ENCODE data around the gene GRK4.

Gene GRK4

GRCh38 chr4:3017504-3017903 lies 54.1 kb downstream of the GRK4 start:
- no peak for DNase-seq

DNA sequence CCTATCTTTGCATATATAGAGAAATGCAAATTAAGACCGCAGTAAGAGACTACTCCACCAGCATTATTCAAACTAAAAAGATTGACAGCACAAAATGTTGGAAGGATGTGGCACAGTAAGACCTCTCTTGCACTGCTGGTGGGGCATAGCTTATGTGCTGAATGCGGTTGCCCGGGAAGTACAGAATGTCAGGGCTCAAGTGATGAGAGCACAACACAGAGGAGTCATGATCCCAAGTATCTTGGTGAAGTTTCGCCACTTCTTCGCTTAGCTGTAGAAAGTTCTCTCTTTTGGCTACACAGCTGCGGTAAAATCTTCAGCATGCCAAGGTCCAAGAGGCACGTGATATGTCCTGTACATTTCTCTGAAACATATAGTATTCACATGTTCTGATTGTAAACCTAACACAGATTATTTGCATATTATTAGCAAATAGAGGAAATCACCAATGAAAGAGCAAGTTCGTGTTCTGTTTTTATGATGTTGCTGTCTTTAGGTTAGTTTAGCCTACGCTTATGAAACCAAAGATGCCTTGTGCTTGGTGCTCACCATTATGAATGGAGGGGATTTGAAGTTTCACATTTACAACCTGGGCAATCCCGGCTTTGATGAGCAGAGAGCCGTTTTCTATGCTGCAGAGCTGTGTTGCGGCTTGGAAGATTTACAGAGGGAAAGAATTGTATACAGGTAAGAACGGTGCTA lies 55.9 kb downstream of the GRK4 start:
- no peak for DNase-seq

- no peak for DNase-seq
These were observed 57.8 kb downstream of the GRK4 start for GRCh38 chr4:3021127-3021526.

- no peak for DNase-seq
These were observed 58.3 kb downstream of the GRK4 start for GRCh38 chr4:3021627-3022026.

GRCh38 chr4:3022112-3022511 lies 58.7 kb downstream of the GRK4 start:
- DNase-seq, result no peak

DNA sequence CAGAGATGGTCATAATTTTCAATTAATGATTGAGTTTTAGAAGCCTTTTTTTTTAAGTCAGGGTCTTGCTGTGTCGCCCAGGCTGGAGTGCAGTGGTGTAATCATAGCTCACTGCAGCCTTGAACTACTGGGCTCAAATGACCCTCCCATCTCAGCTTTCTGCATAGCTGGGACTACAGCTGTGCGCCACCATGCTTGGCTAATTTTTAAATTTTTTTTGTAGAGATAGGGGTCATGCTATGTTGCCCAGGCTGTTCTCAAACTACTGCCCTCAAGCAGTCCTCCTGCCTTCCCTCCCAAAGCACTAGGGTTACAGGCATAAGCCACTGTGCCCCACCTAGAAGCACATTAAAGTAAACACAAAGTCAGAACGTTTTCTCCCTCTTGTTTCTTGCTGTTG lies 59.3 kb downstream of the GRK4 start:
- no peak for DNase-seq

DNA sequence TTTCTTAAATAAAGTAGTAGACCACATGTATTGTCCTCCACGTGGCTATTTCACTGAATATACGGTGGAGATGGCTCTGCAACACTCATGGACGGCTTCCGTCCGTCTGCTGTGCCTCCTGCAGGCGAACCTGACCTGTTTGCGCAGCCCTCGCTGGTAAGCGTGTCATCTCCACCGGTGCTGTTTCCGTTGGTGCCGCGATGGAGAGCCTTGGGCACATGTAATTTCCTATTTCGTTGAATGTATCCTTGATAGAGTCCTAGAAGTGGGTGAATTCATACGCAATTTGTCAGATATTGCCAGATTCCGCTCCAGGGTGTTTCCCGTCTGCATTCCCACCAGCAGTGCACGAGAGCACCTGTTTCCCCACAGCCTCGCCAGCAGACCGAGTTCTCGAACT lies 62.5 kb downstream of the GRK4 start:
- DNase-seq, result no peak

- DNase-seq, result no peak
These were observed 63.2 kb downstream of the GRK4 start for GRCh38 chr4:3026540-3026939.

- no peak for DNase-seq
These were observed 66.1 kb downstream of the GRK4 start for GRCh38 chr4:3029464-3029863.

DNA sequence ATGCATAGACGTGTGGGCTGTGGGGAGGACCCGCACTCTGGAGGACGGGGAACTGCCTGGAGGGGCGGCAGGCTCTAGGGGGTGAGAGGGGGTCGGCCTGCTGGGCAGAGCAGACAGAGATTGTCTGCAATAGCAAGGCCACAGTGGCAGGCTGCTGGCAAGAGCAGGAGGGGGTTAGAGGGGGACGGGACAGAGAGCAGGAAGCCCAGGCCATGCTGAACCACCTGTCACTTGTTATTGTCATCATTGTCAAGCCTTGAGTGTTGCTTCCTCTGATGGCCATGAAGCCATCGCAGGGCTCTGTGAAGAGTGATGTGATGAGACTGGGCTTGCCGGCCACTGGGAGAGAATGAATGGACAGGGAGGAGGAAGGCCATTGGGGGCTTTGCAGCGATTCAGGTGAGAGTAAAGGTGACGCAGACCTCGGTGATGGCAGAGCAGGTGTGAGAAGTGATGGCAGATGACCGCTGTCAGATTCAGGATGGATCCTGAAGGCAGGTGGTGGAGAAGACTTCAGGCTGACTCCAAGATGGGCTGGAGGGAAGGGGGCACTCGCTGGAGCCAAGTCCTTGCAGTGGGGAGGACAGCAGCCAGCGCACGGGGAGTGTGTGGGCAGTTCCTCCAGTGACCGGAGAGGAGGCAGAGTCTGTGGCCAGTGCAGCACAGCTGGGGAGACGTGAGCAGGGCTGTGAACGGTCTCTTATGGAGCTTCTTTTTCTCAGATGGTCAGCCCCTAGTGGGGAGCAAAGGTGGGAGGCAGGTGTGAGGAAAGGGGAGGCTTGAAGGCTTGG lies 67.4 kb downstream of the GRK4 start:
- DNase-seq, result no peak

GRCh38 chr4:3031357-3032082 lies 68.1 kb downstream of the GRK4 start:
- DNase-seq, result no peak

DNA sequence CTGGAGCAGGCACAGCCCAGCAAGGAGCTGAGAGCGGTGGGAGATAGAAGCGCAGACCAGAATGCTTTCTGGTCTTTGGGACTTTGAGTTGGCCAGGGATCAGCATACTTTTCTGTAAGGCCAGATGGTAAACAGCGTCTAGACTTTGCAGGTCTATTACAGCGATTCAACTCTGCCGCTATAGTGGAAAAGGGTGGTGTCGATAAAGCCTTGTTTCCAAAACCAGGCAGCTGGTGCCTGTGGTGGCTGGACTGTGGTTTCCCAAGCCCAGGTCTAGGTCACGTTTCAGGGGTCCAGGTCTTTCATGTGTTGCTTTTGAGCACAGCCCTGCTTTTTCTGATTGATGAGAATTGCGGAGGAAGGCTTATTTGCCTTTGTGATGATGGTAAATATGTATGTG lies 70.9 kb downstream of the GRK4 start:
- DNase-seq, result no peak

GRCh38 chr4:3035249-3035648 lies 71.9 kb downstream of the GRK4 start:
- no peak for DNase-seq

DNA sequence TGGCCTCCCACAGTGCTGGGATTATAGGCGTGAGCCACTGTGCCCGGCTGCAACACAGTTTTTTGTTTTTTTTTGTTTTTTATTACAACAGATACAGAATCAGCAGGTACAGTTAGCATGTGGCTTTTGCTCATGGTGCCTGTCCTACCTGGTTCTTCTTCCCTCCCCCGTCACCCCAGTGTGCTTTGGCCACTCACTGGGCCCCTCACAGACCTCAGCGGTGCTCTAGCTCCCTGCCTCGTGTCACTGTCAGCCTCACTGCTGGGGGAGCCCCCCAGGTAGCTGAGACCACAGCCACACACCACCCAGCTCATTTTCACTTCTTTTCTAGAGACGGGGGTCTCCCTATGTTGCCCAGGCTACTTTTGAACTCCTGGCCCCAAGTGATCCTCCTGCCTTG lies 72.3 kb downstream of the GRK4 start:
- DNase-seq, result no peak

- no peak for DNase-seq
These were observed 73.0 kb downstream of the GRK4 start for GRCh38 chr4:3036131-3036952.

GRCh38 chr4:3037957-3038461 lies 74.6 kb downstream of the GRK4 start:
- DNase-seq, result no peak

- DNase-seq, result no peak
These were observed 76.5 kb downstream of the GRK4 start for GRCh38 chr4:3039706-3040366.

DNA sequence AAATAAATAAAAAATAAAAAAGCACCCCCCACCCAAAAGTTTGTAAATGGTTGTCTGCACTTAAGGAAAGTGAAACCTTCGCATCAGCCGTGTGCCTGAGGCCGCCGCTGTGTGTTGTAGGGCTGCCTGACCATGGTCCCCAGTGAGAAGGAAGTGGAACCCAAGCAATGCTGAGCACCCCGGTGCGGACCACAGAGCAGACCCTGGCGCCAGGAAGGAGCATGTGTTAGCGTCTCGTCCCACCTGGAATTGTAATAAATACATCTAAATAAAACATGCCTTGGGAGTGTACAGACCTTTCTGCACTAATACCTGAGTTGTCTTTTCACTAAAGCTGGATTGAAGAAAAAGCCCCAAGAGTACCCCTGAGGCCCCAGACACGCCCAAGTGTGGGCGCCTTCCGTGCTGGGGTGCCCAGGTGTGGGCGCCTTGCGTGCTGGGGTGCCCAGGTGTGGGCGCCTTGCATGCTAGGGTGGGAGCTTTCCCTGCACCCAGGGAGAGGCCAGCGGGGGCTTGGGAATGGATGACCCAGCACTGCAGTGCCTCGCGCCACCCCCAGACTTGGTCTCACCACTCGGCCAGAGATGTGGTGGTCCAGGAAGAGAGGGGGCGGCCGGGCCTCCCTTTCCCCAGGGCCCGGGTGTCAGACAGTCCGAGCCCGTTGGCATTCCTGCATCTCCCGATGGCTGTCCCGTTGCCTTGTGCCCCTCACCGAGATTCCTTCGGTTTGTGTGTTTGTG lies 77.3 kb downstream of the GRK4 start:
- no peak for DNase-seq

DNA sequence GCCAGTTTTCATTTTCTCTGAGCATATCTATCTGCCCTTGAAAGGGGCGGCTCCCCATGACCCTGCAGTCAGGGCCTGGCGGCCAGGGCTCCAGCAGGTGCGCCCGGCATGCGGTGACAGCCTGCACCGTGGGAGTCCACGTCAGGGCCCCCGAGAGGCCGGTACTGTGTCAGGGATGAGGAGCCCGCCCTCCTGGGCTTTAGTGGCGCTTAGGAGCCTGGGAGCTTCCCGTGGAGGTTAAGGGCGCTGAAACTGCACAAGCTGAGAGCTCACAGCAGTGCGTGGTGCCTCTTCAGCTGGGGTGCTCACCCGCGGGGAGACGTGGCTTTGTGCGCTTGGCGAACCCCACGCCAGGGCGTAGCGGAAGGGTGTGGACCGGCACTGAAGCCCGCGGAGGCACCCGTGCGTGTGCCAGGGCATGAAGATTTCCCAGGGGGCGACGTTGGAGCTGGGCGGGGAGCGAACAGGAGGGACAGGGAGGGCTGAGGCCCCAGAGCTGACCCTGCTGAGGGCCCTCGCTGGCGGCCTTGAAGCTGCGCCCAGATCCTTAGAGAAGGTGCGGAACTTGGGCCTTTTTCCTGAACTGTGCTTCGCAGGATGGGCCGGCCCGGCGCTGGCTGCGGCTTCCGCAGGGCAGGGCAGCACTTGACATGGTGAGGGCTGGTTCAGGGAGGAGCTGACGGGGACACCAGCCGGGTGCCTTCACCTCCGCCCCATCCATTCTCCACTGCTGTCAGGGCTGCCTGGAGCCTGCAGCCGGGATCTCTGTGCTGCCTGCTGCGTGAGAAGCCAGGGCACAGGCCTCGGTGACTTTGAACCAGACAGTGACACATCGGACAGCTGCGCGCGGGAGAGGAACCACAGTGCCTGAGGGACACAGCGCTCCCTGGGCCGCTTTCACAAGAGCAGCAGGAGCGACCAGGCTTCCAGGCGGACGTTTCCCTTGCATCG lies 78.1 kb downstream of the GRK4 start:
- DNase-seq, result no peak

- DNase-seq, result no peak
These were observed 78.9 kb downstream of the GRK4 start for GRCh38 chr4:3042226-3042625.

Data from 8988T (cell line).